HepG2 (cell line): ENCODE data around the gene CCL27. TPM values are rescaled to one million over a fixed set of nuclear protein-coding genes. Genes with fewer than 3 reads are reported as not detected.
A peak's percentile ranks its signal among the peaks of the same experiment; 100 is the strongest.

Experiments used
- DMTF1 ChIP-seq: sonication (generic); formaldehyde crosslinking; IDR thresholded peaks from 2 replicates; pipeline ENCODE4 v1.4.0; 2020; ENCODE audit warnings: mild to moderate bottlenecking, missing genetic modification reagents
- HNF1A ChIP-seq, 2 experiments: sonication (generic) in 1 of 2; formaldehyde crosslinking in 1 of 2; IDR thresholded peaks; 2 replicates each; pipeline versions ENCODE4 v1.4.0 to v1.6.1; 2016 to 2020; ENCODE audit warnings: borderline replicate concordance in 1 of 2, low read depth in 1 of 2, mild to moderate bottlenecking in 1 of 2, missing genetic modification reagents in 1 of 2
- HNRNPLL ChIP-seq: fragments of 200-400 bp; formaldehyde crosslinking; IDR thresholded peaks from 2 replicates; pipeline ENCODE4 v1.6.1; 2017; ENCODE audit warnings: mild to moderate bottlenecking, low read depth, low read length; ENCODE audit not compliant: poor library complexity, severe bottlenecking
- MLLT10 ChIP-seq: sonication (generic); formaldehyde crosslinking; IDR thresholded peaks from 2 replicates; pipeline ENCODE4 v1.4.0; 2020; ENCODE audit warnings: missing genetic modification reagents
- NFAT5 ChIP-seq: sonication (generic); formaldehyde crosslinking; IDR thresholded peaks from 2 replicates; pipeline ENCODE4 v1.4.0; 2020; ENCODE audit warnings: missing genetic modification reagents
- NONO ChIP-seq, 2 experiments: fragments of 450-650 bp in 1 of 2; sonication (generic) in 1 of 2; formaldehyde crosslinking in 1 of 2; IDR thresholded peaks in 1 of 2; conservative IDR thresholded peaks in 1 of 2; 2 replicates each; pipeline versions ENCODE4 v1.6.1 to v1.8.0; 2017 to 2022; ENCODE audit warnings: mild to moderate bottlenecking in 1 of 2, missing genetic modification reagents in 1 of 2, moderate library complexity in 1 of 2
- PITX1 ChIP-seq: sonication (generic); formaldehyde crosslinking; IDR thresholded peaks from 2 replicates; pipeline ENCODE4 v1.5.1; 2020; ENCODE audit warnings: mild to moderate bottlenecking, missing genetic modification reagents
- SCMH1 ChIP-seq: sonication (generic); formaldehyde crosslinking; IDR thresholded peaks from 2 replicates; pipeline ENCODE4 v1.9.0; 2021; ENCODE audit warnings: missing genetic modification reagents, mild to moderate bottlenecking, borderline replicate concordance
- SOX5 ChIP-seq: IDR thresholded peaks from 2 replicates; pipeline ENCODE4 v1.6.1; 2016; ENCODE audit warnings: borderline replicate concordance
- ZBTB20 ChIP-seq: sonication (generic); formaldehyde crosslinking; IDR thresholded peaks from 2 replicates; pipeline ENCODE4 v1.8.1; 2023; ENCODE audit warnings: missing genetic modification reagents, low read depth, mild to moderate bottlenecking, borderline replicate concordance
- ZMYM2 ChIP-seq: sonication (generic); formaldehyde crosslinking; IDR thresholded peaks from 2 replicates; pipeline ENCODE4 v1.8.0; 2022; ENCODE audit warnings: mild to moderate bottlenecking, missing genetic modification reagents
- ZNF687 ChIP-seq: sonication (generic); formaldehyde crosslinking; IDR thresholded peaks from 2 replicates; pipeline ENCODE4 v1.5.1; 2020; ENCODE audit warnings: mild to moderate bottlenecking, missing genetic modification reagents, moderate library complexity
- polyA plus RNA-seq, 8 experiments: library from polyadenylated mRNA; depleted of rRNA in 3 of 8; stranded (reverse) in 7 of 8; unstranded in 1 of 8; fragments of >200 nt; fragmentation: Illumina TruSeq in 4 of 8; extraction: Trizol in 4 of 8; gene quantifications; 2 replicates each; pipeline versions ENCODE4 v1.2.1 to v1.2.3, GENCODE V29; 2011 to 2016; ENCODE audit warnings: low read depth in 4 of 8, missing spikeins in 1 of 8, mixed read lengths in 1 of 8; ENCODE audit not compliant: insufficient read depth in 1 of 8
- total RNA-seq, 5 experiments: library from RNA; depleted of rRNA; stranded (reverse); fragments of >200 nt; fragmentation: Illumina TruSeq; extraction: Trizol; gene quantifications; 2 replicates each; pipeline ENCODE4 v1.2.3, GENCODE V29; 2016; ENCODE audit warnings: low read depth in 1 of 5

CCL27 gene
- total and polyA plus RNA-seq, 2 of the 13 experiments (the other 11 are each of a cell fraction or from before 2014, with no cell fraction given), result not detected

GRCh38 chr9:34665067-34665380 is 2.6 kb upstream of the CCL27 start (continued):
- TF ChIP-seq HNF1A (IDR thresholded peaks at IDR 0.05; ENCODE audit: low read depth), result no peak
- TF ChIP-seq HNF1A (CRISPR knock-in tag; IDR thresholded peaks at IDR 0.05; ENCODE audit: borderline replicate concordance), result no peak
- TF ChIP-seq ZMYM2 (CRISPR knock-in tag), result 0 out of 2 replicates have a peak, but pooled peaks have one; percentile 17
- no peak for TF ChIP-seq MLLT10
- no peak for TF ChIP-seq ZBTB20 (CRISPR knock-in tag)
- peak; percentile 40 for TF ChIP-seq HNRNPLL
- no peak for TF ChIP-seq SOX5 (CRISPR knock-in tag)
- TF ChIP-seq NFAT5 (CRISPR knock-in tag), result no peak
- no peak for TF ChIP-seq DMTF1
- TF ChIP-seq SCMH1 (CRISPR knock-in tag), result no peak
- no peak for TF ChIP-seq PITX1 (CRISPR knock-in tag)
- TF ChIP-seq ZNF687 (CRISPR knock-in tag), result peak; percentile 67
- no peak for TF ChIP-seq NONO (IDR thresholded peaks at IDR 0.05)
- no peak for TF ChIP-seq NONO (CRISPR knock-in tag; conservative IDR thresholded peaks at IDR 0.05)
